GM19452 (cell line): ENCODE measurements around the gene WFDC10B.
"Not testable (repeated sequence)": the region's sequence is repeated elsewhere in the genome, so short reads cannot be mapped to it uniquely, and the experiment has no call there.

Source experiments
- ATAC-seq: cut with Tn5 transposase; IDR thresholded peaks from one replicate; pipeline ENCODE4 v1.9.1; 2021; ENCODE audit not compliant: unreplicated experiment

Gene WFDC10B

DNA sequence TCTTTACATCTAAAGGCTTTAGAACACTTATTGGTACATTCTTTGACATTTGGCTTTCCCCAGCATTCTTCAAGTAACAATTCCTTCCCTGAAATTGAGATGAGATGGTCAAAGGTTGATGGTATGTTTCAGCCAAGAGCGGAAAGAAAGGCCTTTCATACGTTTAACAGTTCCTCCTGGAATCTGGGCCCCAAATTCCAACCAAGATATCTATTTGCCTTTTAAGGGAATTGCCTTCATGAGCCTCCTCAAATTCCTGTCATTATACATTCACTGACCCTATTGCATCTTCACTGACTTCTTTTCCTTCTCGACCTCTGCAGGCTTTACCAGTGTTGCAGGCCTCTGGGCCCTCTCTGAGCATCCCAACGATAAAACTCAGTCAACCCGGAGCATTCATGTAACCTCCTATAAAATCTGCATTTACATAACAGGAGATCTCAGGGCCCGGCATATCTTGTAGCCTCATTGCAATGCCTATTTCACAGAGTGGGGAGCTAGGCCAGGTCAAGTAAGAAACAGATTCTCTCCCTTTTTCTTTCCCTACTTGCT lies 55.4 kb downstream of the WFDC10B start:
- no peak for ATAC-seq

DNA sequence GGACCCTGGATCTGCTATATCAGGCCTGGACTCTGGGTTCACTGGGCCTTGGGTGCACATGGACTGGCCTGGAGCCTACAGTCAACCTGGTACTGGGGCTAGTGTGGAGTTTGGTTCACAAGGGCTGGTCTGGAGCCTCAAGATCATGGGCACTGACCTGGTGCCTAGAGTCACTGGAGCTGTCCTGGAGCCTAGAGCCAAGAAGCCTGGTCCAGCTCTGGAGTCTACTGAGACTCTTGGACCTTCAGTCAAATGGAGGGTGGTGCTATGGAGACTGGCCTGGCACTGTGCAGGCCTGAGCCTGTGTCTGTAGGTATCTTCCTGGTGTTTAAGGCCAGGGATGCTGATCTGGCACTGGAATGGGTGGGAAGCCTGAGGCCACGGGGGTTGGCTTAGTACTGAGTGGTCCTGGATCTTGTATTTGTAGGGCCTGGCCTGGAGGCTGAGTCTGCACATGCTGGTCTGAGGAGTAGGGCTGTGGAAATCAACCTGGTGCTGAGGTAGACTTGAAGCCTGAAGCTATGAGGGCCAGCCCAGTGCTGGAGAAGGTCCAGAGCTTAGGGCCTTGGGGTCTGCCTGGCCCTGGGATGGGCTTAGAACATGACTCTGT lies 57.3 kb downstream of the WFDC10B start:
- no peak for ATAC-seq

DNA sequence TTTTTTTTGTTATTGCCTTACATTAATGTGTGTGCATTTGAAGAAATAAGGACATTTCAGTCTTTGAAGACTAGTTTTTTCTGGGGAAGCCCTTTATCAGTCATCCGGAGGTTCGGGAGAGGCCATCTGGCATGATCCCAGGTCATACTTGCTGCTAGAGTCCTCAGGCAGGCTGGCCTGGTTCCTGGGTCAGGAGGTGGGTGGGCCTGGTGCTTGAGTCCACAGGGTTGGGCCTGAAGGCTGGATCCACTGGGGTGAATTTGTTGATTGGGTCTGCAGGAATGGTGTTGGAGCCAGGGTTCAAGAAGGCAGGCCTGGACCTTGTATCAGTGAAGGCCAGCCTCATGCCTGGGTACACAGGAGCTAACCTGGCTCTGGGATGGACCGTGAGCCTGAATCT lies 57.9 kb downstream of the WFDC10B start:
- no peak for ATAC-seq

DNA sequence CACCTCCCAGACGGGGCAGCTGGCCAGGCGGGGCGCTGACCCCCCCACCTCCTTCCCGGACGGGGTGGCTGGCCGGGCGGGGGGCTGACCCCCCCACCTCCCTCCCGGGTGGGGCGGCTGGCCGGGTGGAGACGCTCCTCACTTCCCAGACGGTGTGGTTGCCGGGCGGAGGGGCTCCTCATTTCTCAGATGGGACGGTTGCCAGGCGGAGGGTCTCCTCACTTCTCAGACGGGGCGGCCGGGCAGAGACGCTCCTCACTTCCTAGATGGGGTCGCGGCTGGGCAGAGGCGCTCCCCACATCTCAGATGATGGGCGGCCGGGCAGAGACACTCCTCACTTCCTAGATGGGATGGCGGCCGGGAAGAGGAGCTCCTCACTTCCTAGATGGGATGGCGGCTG lies 59.0 kb downstream of the WFDC10B start:
- ATAC-seq, result not testable (repeated sequence)

DNA sequence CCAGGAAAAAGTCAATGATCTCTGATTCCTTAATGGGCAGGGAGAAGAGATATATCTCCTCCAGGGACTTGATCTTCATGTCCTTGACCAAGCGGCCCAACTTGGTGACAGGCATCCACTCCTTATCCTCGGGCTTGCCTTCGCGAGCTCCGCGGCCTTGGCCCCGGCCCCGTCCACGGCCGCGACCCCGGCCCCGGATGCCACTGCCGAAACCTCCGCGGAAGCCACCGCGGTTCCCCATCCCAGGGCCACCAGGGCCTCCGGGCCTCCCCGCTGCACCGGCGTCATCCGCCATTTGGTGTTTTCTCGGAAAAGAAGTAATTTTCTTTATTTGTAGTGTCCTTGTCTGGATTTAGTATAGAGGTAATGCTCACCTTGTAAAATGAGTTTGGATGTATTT lies 63.7 kb downstream of the WFDC10B start:
- ATAC-seq, result not testable (repeated sequence)

DNA sequence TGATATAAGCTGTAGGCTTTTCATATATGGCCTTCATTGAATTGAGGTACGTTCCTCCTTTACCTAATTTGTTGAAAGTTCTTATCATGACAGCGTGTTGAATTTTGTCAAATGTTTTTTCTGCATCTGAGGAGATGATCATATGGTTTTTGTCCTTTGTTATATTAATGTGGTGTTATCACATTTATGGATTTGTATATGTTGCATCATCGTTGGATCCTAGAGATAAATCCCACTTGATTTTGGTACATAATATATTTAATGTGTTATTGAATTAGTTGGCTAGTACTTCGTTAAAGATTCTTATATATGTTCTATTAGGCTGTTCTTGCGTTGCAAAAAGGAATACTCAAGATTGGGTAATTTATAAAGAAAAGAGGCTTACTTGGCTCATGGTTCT lies 65.1 kb downstream of the WFDC10B start:
- ATAC-seq, result no peak

DNA sequence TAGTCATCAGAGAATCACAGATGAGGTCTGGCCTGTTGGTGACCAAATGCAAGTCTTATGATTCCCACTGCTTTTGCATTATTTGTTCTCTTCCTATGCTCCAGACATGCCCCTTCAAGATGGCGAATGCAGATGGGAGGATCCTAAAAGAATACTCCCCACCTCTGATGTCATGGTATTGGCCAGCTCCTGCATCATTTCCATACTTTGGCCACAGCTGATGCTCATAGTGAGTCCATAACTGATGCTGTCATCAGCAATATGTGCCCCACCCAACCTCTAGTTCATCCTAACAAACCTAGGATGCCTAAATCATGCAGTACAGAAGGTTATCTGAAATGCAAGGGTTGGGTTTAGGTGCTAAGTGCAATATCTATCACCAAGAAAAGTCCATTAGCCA lies 68.3 kb downstream of the WFDC10B start:
- ATAC-seq, result no peak
